ENCODE measurements around the gene ATP6V1C2. TPM values are rescaled to one million over a fixed set of nuclear protein-coding genes. Genes with fewer than 3 reads are reported as not detected.
"Not testable (repeated sequence)": the region's sequence is repeated elsewhere in the genome, so short reads cannot be mapped to it uniquely, and the experiment has no call there.

Gene ATP6V1C2
- total and polyA plus RNA-seq, 8 donors, result 0.10 to 4.0 (median 2.6) TPM

GRCh38 chr2:10795508-10796046 lies 74.1 kb downstream of the ATP6V1C2 start:
- Histone ChIP-seq H3K36me3 (peaks cover 0 to 99% of the 10 kb centered on the region in 2 donors), H3K4me3 (no peak overlapping the region), H3K27me3 (no peaks in the 10 kb centered on the region), H3K4me1 (peaks cover 0 to 2% of the 10 kb centered on the region in 2 donors), H3K27ac (no peak overlapping the region), H3K9me3 (no peaks in the 10 kb centered on the region)
- TF ChIP-seq, protein P1, sequence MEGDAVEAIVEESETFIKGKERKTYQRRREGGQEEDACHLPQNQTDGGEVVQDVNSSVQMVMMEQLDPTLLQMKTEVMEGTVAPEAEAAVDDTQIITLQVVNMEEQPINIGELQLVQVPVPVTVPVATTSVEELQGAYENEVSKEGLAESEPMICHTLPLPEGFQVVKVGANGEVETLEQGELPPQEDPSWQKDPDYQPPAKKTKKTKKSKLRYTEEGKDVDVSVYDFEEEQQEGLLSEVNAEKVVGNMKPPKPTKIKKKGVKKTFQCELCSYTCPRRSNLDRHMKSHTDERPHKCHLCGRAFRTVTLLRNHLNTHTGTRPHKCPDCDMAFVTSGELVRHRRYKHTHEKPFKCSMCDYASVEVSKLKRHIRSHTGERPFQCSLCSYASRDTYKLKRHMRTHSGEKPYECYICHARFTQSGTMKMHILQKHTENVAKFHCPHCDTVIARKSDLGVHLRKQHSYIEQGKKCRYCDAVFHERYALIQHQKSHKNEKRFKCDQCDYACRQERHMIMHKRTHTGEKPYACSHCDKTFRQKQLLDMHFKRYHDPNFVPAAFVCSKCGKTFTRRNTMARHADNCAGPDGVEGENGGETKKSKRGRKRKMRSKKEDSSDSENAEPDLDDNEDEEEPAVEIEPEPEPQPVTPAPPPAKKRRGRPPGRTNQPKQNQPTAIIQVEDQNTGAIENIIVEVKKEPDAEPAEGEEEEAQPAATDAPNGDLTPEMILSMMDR (IDR thresholded peaks at IDR 0.05), result no peak
- no peak for ATAC-seq
- no peak for DNase-seq
- intact Hi-C loops (cut with DNase I), result no loop called here

DNA sequence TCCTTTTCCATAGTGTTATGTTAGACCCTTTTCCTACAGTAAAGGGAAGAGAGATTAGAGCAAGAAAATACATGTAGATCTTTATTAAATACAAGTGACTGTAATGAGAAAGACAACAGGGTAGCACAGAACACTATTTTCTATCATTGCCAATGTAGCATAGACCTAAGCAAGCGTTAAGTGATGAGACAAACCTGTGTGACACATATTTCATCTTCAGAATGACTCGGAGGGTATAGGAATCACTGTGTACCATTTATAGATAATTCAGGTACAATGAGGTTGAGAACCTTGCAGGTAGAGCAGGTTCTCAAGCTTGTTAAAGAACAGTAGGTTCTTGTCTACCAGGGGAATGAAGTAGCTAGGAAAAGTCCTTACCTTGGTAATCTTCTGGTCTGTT lies 75.3 kb downstream of the ATP6V1C2 start:
- ATAC-seq, result no peak
- TF ChIP-seq, protein P1 (IDR thresholded peaks at IDR 0.05), result no peak
- Histone ChIP-seq H3K9me3 (no peaks in the 10 kb centered on the region), H3K4me1 (no peaks in the 10 kb centered on the region), H3K36me3 (peaks cover 0 to 99% of the 10 kb centered on the region in 2 donors), H3K4me3 (no peak overlapping the region), H3K27ac (no peak overlapping the region), H3K27me3 (no peaks in the 10 kb centered on the region)
- intact Hi-C loops (cut with DNase I), result no loop called here
- no peak for DNase-seq

- no peak for ATAC-seq
- Histone ChIP-seq H3K4me3 (no peak overlapping the region), H3K4me1 (peaks cover 0 to 2% of the 10 kb centered on the region in 2 donors), H3K9me3 (no peaks in the 10 kb centered on the region), H3K36me3 (peaks cover 0 to 96% of the 10 kb centered on the region in 2 donors), H3K27me3 (no peaks in the 10 kb centered on the region), H3K27ac (no peak overlapping the region)
- TF ChIP-seq, protein P1 (IDR thresholded peaks at IDR 0.05), result no peak
- intact Hi-C loops (cut with DNase I), result no loop called here
- DNase-seq, result no peak
Measured at GRCh38 chr2:10798783-10799182, 77.4 kb downstream of the ATP6V1C2 start.

- H3K4me3 ChIP-seq, result no peak overlapping the region
- DNase-seq, result no peak
- H3K27ac ChIP-seq, result no peak overlapping the region
- peaks cover 0 to 6% of the 10 kb centered on the region in 2 donors for H3K4me1 ChIP-seq
- H3K36me3 ChIP-seq, result peaks cover 0 to 83% of the 10 kb centered on the region in 2 donors
- TF ChIP-seq, protein P1 (IDR thresholded peaks at IDR 0.05), result no peak
- ATAC-seq, result no peak
- no peaks in the 10 kb centered on the region for H3K9me3 ChIP-seq
- intact Hi-C loops (cut with DNase I), result no loop called here
- H3K27me3 ChIP-seq, result no peaks in the 10 kb centered on the region
Measured at GRCh38 chr2:10800163-10800562, 78.7 kb downstream of the ATP6V1C2 start.

GRCh38 chr2:10802657-10803056 lies 81.2 kb downstream of the ATP6V1C2 start:
- intact Hi-C loops (cut with DNase I), result no loop called here
- TF ChIP-seq, protein P1 (IDR thresholded peaks at IDR 0.05), result no peak
- H3K36me3 ChIP-seq, result peaks cover 0 to 58% of the 10 kb centered on the region in 2 donors

DNA sequence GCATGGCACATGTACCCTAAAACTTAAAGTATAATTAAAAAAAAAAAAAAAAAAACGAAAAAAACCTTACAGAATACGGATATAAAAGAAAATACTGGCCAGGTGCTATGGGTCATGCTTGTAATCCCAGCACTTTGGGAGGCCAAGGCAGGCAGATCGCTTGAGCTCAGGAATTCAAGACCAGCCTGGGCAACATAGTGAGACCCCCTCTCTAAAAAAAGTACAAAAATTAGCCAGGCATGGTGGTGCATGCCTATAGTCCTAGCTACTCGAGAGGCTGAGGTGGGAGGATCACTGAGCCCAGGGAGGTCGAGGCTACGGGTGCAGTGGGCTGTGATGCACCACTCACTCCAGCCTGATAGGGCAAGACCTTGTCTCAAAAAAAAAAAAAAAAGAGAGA lies 84.6 kb downstream of the ATP6V1C2 start:
- H3K27ac ChIP-seq; H3K4me3 ChIP-seq; ATAC-seq; DNase-seq; H3K27me3 ChIP-seq; intact Hi-C loops (cut with DNase I); H3K9me3 ChIP-seq: not testable (repeated sequence)
- Histone ChIP-seq H3K4me1 (peaks cover 0 to 48% of the 10 kb centered on the region in 2 donors), H3K36me3 (peaks cover 0 to 26% of the 10 kb centered on the region in 2 donors)

More at GRCh38 chr2:10802657-10803056, 81.2 kb downstream of the ATP6V1C2 start:
- H3K27ac ChIP-seq, result no peak overlapping the region
- H3K4me1 ChIP-seq, result peaks cover 0 to 15% of the 10 kb centered on the region in 2 donors
- DNase-seq (no peak), ATAC-seq (no peak)
- no peak overlapping the region for H3K4me3 ChIP-seq
- H3K27me3 ChIP-seq, result no peaks in the 10 kb centered on the region
- no peaks in the 10 kb centered on the region for H3K9me3 ChIP-seq
